ENCODE data around the gene ABCB6.
A peak's percentile ranks its signal among the peaks of the same experiment; 100 is the strongest.

The ABCB6 gene

GRCh38 chr2:219168932-219169331 lies 49.8 kb downstream of the ABCB6 start:
- DNase-seq (ENCODE audit: low read depth, low spot score) = no peak

GRCh38 chr2:219168526-219168925 lies 50.2 kb downstream of the ABCB6 start:
- DNase-seq (ENCODE audit: low read depth, low spot score) = no peak

GRCh38 chr2:219167997-219168396 lies 50.8 kb downstream of the ABCB6 start:
- DNase-seq (ENCODE audit: low read depth, low spot score) = no peak

GRCh38 chr2:219165058-219165911 lies 53.5 kb downstream of the ABCB6 start:
- DNase-seq (ENCODE audit: low read depth, low spot score) = no peak

- DNase-seq (ENCODE audit: low read depth, low spot score) = no peak
Observed at GRCh38 chr2:219163156-219163555, 55.6 kb downstream of the ABCB6 start.

GRCh38 chr2:219161097-219161496 lies 57.7 kb downstream of the ABCB6 start:
- DNase-seq (ENCODE audit: low read depth, low spot score) = no peak

GRCh38 chr2:219160186-219161017 lies 58.4 kb downstream of the ABCB6 start, which contains the start of gene NHEJ1:
Gene NHEJ1, minus strand, starts transcription at chr2:219160815. Its CDS starts 2,453 bp downstream, at chr2:219158362.
- peak; percentile 86 for DNase-seq (ENCODE audit: low read depth, low spot score)
